Sigmoid colon (tissue), 4 donors: Measurements from ENCODE around the gene MAP3K20.

Experiments used
- POLR2A ChIP-seq, 2 donors: fragments of 450-650 bp; IDR thresholded peaks; one replicate each; pipeline ENCODE4 v1.6.1; 2016; ENCODE audit warnings: antibody characterized with exemption in 2 of 2, mild to moderate bottlenecking in 2 of 2, moderate library complexity in 2 of 2
- POLR2AphosphoS5 ChIP-seq, 4 donors: sonication (generic); formaldehyde crosslinking; IDR thresholded peaks; one replicate each; pipeline ENCODE4 v1.6.1; 2017; ENCODE audit warnings: antibody characterized with exemption in 4 of 4
- TF ChIP-seq, protein P1 (sequence below), 4 experiments: fragments of 450-650 bp in 3 of 4; fragments of 200-600 bp in 1 of 4; IDR thresholded peaks; one replicate each; pipeline ENCODE4 v1.5.1; 2016 to 2019; ENCODE audit warnings: antibody characterized with exemption in 4 of 4, mild to moderate bottlenecking in 3 of 4, moderate library complexity in 2 of 4

DNA sequence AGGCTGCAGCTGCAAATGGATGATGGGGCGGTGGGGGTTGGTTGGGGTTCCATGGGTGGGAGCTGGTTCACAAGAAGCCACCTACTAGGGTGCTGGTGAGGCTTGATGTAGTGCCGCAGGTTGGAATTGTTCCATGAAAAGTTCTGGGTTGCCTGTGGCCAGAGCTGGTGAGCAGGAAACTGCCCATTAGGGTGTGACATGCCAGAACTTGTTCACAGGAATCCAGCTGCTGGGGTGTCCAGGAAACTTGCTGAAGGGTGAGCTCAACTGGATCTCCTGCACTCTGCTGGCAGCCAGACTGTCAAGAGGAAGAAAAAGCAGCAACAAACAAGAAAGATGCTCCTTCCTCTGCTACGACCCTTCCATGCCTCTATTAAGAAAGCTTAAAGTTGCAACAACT, 48.8 kb downstream of the MAP3K20 start:
- TF ChIP-seq, protein P1, sequence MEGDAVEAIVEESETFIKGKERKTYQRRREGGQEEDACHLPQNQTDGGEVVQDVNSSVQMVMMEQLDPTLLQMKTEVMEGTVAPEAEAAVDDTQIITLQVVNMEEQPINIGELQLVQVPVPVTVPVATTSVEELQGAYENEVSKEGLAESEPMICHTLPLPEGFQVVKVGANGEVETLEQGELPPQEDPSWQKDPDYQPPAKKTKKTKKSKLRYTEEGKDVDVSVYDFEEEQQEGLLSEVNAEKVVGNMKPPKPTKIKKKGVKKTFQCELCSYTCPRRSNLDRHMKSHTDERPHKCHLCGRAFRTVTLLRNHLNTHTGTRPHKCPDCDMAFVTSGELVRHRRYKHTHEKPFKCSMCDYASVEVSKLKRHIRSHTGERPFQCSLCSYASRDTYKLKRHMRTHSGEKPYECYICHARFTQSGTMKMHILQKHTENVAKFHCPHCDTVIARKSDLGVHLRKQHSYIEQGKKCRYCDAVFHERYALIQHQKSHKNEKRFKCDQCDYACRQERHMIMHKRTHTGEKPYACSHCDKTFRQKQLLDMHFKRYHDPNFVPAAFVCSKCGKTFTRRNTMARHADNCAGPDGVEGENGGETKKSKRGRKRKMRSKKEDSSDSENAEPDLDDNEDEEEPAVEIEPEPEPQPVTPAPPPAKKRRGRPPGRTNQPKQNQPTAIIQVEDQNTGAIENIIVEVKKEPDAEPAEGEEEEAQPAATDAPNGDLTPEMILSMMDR (IDR thresholded peaks at IDR 0.05) = no peak
- TF ChIP-seq POLR2AphosphoS5 (IDR thresholded peaks at IDR 0.05) (no peak), POLR2A (IDR thresholded peaks at IDR 0.05) (no peak)
